Measurements from ENCODE around the gene CFAP61.
"Not testable (repeated sequence)": the region's sequence is repeated elsewhere in the genome, so short reads cannot be mapped to it uniquely, and the experiment has no call there.

Gene CFAP61

DNA sequence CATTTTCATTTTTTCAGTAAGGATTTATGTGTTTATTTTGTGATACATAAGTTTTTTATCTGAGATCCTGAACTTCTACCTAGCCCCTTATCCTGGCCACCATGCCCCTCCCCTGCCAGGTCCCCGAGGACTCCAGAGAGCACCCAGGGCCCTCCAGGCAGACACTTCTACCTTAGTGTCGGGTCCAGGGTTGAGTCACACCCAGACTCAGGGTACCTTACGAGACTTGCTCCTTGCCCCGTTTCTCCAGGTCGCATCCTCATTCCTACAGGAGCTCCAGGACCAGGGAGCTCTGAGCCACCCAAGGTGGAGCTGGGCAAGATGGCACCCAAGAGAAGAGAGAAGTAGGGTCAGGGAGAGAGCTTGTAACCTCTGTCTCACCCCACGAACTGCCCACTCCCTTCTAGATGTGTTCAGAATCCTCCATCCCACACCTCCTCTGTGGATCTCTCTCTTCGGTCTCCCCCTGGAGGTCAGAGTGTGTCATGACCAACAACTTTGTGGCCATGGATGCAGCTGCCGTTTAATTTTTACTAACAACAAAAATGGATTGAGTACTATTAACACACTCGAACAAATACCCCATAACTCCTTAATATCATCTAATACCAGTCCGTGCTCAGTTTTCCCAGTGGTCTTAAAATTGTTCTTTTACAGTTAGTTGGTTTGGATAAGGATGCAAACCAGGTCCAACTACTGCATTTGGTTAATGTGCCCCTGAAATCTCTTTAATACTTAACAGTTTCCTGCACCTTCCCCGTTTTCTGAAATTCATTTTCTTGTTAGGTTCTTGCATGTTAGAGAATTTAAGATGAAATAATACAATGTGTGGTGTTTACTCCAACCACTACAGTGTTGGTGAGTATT is 185.0 kb downstream of the CFAP61 start:
- DNase-seq, result peak; percentile 35

DNA sequence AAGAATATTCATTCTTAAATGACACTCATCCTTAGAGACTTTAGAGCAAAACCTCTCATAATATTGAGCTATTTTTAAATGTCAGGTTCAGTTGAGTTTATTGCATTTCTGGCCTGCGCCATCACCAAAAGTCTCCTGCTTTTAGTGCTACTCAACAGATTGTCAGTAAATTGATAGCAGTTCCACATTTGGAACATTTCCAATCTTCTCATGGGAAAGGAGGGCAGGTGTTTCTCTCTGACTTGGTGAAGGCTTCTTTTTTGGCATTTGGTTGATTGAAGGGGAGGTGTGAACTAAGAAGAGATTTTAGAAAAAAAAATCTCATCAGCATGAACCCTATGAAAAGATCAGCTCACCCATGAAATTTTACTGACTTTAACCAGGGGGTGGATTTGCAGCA is 189.6 kb downstream of the CFAP61 start:
- no peak for DNase-seq

- not testable (repeated sequence) for DNase-seq
Observed at GRCh38 chr20:20244384-20244783, 192.1 kb downstream of the CFAP61 start.

DNA sequence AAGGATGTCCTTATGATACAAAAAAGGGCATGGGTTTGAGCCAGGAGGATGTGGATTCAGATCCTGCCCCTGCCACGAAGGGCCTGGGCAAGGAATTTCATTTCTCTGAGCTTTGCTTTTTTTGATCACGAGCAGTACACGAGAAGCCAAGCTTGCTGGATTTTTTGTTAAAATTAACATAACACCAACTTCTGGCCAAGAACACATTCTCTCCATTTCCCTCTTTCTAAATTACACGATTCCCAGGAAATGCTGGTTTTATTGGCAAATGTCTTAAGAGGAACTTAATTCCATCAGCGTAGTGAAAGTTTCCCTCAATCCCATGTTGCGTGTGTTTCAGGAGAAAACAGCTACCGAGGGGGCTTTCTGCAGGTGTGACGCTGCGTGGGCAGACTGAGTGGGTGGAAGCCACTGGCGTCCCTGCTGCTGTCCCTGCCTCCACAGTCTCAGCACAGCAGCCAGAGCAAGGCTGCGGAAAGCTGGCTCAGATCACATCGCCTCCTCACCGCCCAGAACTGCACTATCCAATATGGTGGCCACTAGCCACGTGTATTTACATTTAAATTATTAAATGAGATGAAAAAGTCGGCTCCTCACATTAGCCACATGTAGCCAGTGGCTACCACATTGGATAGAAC is 194.8 kb downstream of the CFAP61 start:
- no peak for DNase-seq

- no peak for DNase-seq
Observed at GRCh38 chr20:20248620-20249200, 196.4 kb downstream of the CFAP61 start.

- no peak for DNase-seq
Observed at GRCh38 chr20:20251317-20251716, 199.0 kb downstream of the CFAP61 start.

GRCh38 chr20:20251836-20252235 is 199.5 kb downstream of the CFAP61 start:
- no peak for DNase-seq

GRCh38 chr20:20253039-20253743 is 200.9 kb downstream of the CFAP61 start:
- DNase-seq, result no peak

DNA sequence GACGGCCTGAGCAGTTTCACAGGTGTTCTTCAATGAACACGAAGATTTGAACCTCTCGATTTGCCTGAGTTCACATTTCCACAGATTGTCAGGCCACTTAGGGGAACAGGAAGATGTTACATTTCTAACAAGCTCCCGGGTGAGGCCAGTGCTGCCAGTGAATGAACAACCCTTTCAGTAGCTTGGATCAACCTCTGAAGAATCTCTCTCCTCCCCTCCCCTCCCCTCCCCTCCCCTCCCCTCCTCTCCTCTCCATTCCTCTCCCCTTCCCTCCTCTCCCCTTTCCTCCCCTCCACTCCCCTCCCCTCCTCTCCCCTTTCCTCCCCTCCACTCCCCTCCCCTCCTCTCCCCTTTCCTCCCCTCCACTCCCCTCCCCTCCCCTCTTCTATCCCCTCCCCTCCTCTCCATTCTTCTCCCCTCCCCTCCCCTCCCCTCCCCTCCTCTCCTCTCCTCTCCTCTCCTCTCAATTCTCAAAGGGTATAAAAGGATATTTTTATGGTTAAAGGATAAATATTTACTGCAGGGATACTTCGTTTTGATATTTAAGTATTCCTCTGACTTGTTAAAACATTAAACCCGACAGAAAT is 201.5 kb downstream of the CFAP61 start:
- DNase-seq, result no peak

DNA sequence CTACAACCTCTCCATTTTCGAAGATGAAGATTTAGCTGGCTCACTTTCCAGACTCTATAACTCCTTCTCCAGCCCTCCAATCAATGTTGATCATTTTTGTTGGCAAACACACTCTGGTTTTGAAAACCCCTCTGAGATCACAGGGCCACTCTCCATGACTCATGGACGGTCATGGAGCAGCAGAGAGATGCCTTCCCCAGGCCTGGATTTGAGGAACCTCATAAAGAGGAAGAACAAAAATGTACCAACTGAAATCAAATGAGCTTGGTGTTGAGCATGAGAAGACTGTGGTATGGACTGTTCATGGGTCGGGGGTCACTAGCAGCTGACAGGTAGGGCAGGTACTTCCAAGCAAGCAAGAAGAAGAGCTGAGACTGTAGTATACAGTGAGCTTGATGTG is 202.8 kb downstream of the CFAP61 start:
- DNase-seq, result no peak

DNA sequence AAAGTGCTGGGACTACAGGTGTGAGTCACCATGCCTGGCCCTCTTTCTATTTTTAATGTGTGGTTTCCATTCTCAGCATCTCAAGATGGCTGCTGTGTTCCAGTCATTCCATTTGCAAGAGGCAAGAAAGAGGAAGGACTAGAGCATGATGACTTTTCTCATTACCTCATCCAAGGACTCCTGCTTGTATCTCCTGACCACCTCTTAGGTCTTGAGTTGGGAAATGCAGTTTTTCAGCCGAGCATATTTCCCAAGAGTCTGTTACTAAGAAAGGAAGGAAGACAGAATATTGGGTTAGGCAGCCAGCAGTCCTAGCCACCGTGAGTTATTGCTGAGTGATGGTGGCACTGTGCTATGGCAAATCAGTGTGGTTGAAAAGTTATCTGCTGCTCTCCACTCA is 207.2 kb downstream of the CFAP61 start:
- no peak for DNase-seq

- DNase-seq, result no peak
Observed at GRCh38 chr20:20261159-20261558, 208.8 kb downstream of the CFAP61 start.

DNA sequence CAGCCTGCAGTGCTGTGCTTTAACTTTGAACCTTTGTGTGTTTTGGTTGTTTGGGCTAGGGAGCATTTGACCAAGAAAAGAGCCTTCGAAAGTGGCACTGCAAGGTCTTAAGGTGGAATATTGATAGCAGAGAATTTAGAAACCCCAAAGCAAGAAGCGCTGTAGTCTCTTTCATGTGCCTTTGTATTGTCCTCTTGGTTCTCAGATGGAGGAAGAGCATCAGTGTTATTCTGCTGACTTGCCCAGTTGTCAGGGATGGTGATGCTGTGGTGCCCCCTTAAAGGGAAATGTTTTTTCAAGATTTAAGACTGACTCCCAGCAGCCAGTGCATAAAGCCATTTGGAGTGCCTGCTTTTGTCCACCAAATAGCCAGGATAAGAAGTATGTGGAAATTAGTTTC is 212.9 kb downstream of the CFAP61 start:
- no peak for DNase-seq

DNA sequence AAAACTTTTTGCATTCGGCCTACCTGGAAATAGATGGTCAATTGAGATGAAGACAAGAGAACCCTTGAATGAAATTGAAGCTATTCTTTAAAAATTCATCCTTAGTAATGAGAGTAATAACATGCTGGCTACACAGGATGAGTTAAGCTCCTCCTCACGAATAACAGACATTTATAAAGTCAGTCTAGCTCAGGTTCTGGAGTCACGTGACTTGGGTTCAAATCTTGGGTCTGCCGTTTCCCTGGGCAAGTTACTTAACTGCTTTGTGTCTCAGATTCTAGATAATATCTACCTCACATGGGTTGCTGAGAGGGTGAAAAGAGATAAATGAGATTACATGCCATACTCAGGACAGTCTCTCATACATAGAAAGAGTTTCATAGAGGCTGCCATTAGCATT is 214.2 kb downstream of the CFAP61 start:
- no peak for DNase-seq

- no peak for DNase-seq
Observed at GRCh38 chr20:20267685-20268370, 215.5 kb downstream of the CFAP61 start.

DNA sequence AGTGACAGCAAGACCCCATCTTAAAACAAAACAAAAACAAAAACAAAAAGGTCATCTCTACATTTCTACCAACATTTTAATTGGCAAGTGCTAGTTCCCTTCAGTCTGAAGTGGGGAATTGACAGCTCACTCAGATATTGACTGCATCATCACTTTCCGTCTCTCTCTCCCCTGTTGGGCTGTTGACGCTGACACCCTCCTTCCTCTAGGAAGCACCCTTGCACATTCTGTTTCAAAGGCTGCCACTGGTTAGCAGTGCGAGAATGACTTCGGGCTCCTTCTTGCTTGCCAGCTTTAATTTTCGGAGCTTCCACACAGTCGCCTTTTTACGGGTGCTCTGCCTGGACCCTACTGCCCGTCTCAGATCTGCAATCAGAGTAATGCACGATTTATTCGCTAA is 218.9 kb downstream of the CFAP61 start:
- no peak for DNase-seq

- DNase-seq, result no peak
Observed at GRCh38 chr20:20272686-20273085, 220.4 kb downstream of the CFAP61 start.

- no peak for DNase-seq
Observed at GRCh38 chr20:20273286-20273685, 221.0 kb downstream of the CFAP61 start.

DNA sequence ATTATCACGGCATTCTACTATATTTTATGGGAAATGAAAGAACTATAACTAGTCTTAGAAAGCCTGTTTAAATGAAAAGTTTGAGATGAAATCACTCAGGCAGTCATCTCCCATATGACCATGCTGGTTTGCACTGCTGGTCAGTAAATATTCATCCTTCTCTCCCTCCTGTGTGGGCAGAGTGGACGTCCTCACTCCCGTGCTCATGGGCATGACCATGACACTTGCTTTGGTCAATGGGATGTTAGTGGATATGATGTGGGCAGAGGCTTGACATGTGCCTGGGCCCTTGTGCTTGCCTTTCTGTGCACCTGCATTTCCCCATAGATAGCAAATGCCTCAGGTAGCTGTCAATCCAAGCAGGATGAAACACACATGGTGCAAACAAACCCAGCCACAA is 222.5 kb downstream of the CFAP61 start:
- DNase-seq, result no peak

DNA sequence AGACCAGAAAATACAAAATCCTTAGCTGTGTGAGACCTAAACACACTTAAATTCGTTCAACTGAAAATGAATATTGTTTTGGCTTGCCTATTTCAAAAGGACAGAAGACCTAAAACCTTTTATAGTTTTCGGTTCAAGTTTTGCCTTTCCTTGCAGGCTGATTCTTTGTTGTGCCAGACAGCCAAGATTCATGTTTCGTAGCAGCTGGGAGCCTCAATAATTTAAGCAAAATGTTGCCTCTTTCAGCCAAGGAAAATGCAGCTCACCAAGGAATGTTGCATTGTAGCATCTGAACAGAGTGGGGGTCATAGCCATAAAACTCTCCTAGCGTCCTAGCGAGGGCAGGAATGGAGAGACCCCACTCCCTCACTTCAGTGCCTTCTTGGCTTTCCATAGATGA is 223.3 kb downstream of the CFAP61 start:
- DNase-seq, result no peak

GRCh38 chr20:20276811-20277530 is 224.6 kb downstream of the CFAP61 start:
- no peak for DNase-seq

- DNase-seq, result no peak
Observed at GRCh38 chr20:20277894-20278335, 225.6 kb downstream of the CFAP61 start.

Data from right hindlimb (tissue), 1 donor.